Right ventricle myocardium inferior (tissue), 1 donor: Measurements from ENCODE around the gene SUCO. TPM values are rescaled to one million over a fixed set of nuclear protein-coding genes. Genes with fewer than 3 reads are reported as not detected.
"Not testable (repeated sequence)": the region's sequence is repeated elsewhere in the genome, so short reads cannot be mapped to it uniquely, and the experiment has no call there.

Source experiments
- ATAC-seq: fragments of 200-7000 bp; cut with Tn5 transposase; one replicate; pipeline ENCODE4 v1.9.1; 2020; ENCODE audit warnings: mild to moderate bottlenecking, moderate library complexity
- DNase-seq: peaks from one replicate; pipeline ENCODE4 v3.0.0; 2021; ENCODE audit errors: missing footprints
- intact Hi-C: fragments of 100-400 bp; cut with DNase I; formaldehyde crosslinking; loops from one replicate; pipeline ENCODE4 v1.11.0; 2022
- total RNA-seq: library from RNA; stranded (reverse); fragmentation: NEBNext Ultra II Directional; extraction: Animal tissue kit (Norgen Biotek cat#: 25700); gene quantifications from one replicate; pipeline ENCODE4 v1.2.1, GENCODE V29; 2021
- donor health status: DM: no; HTN: yes; CAD: no; lungs with severe emphysema.

Gene SUCO
- total RNA-seq, 1 donor from 2014 or later: 17.9 TPM

GRCh38 chr1:172551279-172551678 lies 18.3 kb downstream of the SUCO start:
- no peak for ATAC-seq
- intact Hi-C loops: no loop called here
- DNase-seq: no peak

GRCh38 chr1:172554915-172555314 lies 22.0 kb downstream of the SUCO start:
- DNase-seq: no peak
- ATAC-seq: no peak
- intact Hi-C loops: no loop called here

DNA sequence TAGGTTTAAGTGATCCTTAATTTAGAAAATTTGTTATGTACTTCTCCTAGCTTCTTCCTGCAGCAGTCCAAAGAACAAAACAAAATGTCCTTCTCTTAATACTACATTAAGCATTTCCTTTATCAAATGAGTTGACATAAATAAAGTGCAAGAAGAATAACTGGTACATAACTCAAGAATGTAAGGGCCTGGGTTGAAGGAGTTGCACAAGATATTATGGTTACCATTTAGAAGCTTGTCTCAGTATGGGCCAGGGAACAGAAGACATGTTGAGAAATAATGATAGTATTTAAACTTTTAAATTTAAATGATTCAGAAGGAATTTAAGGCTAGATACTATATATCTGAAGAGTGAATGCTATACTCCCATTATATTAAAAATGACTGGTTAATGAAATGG lies 23.5 kb downstream of the SUCO start:
- ATAC-seq (no peak), DNase-seq (no peak)
- intact Hi-C loops: no loop called here

DNA sequence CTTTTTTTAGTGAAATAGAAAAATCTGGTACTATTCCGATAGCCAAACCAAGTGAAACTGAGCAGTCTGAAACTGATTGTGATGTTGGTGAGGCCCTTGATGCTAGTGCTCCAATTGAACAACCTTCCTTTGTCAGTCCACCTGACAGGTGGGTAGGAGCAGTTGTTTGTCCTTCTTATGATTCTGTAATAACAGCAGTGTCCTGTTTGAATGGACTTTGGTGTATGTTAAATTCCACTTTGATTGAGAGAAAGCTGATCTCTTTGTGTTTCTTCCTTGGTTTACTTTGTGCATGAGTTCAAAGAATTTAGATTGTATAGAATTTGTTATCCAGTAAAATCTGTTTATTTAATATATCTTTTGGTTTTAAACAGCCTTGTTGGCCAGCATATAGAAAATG lies 24.3 kb downstream of the SUCO start:
- DNase-seq: no peak
- intact Hi-C loops: no loop called here
- ATAC-seq: no peak

DNA sequence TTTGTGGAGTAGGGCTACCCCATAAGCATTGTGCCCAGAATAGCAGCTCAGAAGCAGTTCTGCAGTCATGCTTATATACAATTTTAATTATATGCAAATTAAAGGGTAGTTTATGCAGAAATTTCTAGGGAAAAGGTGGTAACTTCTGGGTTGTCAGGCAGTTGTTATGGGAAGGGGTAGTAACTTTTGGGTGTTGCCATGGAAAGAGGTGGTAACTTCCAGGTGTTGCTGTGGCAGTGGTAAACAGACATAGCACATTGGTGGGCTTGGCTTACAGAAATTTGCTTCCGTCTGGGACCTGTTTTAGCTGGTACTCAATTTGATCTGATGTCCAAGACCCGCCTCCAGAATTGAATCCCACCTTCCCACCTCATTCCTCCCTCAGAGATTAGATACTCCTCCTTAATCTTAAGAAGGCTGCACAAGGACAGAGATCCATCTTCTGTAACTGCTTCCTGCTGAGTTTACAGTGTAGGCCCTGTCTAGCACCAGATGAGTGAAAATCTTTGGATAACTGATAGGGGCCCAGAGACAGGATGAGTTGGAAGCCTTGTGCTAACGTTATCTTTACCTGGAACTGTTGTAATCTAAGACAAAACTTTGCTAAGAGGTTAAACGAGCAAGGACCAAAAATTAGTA lies 26.7 kb downstream of the SUCO start:
- DNase-seq (no peak), ATAC-seq (no peak)
- intact Hi-C loops: no loop called here

DNA sequence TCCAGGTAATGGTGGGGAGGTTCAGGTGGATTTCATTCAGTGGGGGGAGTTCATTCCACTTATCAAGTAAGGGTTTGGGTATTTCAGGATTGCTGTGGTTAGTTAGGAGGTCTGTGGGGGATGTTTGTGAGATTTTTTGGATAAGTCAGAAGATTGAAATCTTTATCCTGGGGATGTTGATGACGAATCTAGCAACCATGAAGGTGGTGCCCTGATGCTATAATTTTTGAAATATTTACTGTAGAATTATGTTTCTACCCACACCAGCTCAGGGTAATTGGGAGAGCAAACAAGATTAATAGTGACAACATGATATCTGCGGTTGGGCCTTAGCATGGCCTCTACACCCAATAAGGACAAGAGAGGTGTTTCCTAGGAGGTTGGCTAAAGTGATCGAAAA lies 28.3 kb downstream of the SUCO start:
- DNase-seq (no peak), ATAC-seq (no peak)
- intact Hi-C loops: no loop called here

GRCh38 chr1:172566196-172566997 lies 33.4 kb downstream of the SUCO start:
- intact Hi-C loops: no loop called here
- no peak for ATAC-seq

DNA sequence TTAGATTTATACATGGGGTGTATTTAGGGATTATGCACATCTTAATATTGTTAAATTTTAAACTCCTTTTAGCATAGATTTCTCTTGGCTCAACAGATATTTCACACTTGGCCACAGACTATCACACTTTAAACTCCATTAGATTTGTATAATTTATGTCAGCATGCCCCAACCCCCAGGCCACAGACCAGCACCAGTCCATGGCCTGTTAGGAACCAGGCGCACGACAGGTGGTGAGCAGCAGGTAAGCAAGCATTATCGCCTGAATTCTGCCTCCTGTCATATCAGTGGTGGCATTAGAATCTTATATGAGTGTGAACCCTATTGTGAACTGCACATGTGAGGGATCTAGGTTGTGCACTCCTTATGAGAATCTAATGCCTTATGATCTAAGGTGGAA lies 34.8 kb downstream of the SUCO start:
- ATAC-seq (no peak), DNase-seq (peak; percentile 56)
- intact Hi-C loops: no loop called here

More at GRCh38 chr1:172566196-172566997, 33.4 kb downstream of the SUCO start:
- DNase-seq: no peak

GRCh38 chr1:172574080-172574479 lies 41.1 kb downstream of the SUCO start:
- intact Hi-C loops: no loop called here
- no peak for ATAC-seq

DNA sequence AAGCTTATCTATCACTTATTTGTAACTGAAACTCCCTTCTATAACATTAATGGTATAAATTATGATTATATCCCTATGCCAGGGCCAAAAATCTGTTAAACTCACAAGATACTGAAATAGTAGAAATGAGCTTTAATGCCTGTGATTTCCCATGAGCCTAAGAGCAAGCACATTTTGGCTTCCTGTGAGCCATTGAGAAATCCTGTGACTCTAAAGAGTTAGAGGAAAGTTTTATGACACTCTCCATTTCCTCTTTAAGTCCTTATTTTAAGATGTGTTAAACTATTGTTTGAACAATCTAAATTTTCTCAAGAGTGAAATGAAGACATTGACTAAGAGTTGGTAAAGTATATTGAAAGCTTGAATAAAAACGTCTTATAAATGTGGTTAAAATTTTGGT lies 45.6 kb downstream of the SUCO start:
- no peak for ATAC-seq
- DNase-seq: no peak
- intact Hi-C loops: no loop called here

More at GRCh38 chr1:172574080-172574479, 41.1 kb downstream of the SUCO start:
- DNase-seq: no peak

DNA sequence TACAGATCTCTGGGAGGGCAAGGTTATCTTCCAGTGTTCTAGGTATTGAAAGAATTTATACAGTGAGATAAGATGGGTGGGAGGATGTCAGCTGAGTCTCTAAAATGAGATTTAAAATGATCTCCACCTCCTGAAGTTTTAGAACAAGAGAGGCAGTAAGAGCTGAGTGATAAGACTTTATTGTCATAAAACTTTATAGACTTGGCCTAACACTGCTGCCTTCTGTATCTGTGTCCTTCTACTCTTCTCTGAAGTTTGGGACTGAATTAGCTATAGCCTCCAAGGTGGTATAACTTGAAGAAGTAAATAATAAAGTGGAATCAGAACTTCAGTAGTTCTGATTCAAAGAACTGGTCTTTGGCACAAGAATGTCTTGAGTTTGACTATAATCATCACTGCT lies 48.3 kb downstream of the SUCO start:
- no peak for ATAC-seq
- intact Hi-C loops: no loop called here

GRCh38 chr1:172581779-172582178 lies 48.8 kb downstream of the SUCO start:
- intact Hi-C loops: no loop called here

More for the DNA sequence above, 48.3 kb downstream of the SUCO start:
- DNase-seq: no peak

GRCh38 chr1:172582889-172583288 lies 49.9 kb downstream of the SUCO start:
- ATAC-seq (no peak), DNase-seq (no peak)
- intact Hi-C loops: no loop called here

More at GRCh38 chr1:172581779-172582178, 48.8 kb downstream of the SUCO start:
- no peak for ATAC-seq
- no peak for DNase-seq

DNA sequence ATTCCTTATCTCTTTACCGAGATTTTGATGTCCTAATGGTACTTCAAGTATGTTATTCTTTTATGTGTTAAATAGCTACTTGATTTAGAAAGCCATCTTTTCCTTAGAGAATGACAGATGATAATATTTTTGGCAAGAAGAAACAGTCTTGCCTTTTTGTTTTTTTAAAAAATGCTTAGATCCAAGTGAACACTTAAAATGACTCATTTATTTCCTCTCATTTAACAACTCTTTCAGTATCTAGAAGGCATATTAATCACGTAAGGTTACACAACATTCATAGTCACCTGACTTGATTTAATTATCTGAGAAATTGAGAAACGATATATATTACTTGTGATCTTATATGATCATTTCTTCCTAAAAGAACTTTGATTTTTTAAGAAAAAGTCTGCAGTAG lies 52.4 kb downstream of the SUCO start:
- intact Hi-C loops: no loop called here
- DNase-seq (no peak), ATAC-seq (no peak)

DNA sequence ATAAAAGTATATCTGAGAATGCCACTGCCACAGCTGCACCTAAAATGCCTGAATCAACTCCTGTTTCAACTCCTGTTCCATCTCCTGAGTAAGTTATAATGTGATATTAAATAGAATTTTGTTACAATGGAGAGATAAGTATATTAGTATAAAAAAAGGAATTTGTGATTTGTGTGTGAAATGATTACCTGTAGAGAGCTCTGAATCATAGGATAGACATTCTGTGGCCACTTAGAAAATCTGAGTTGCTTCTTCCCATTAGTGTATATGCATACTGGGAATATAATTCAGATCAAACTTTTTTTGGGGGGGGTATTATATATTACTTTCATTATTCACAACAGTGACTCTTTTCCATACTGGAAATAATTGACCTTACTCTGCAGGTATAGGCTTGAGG lies 52.9 kb downstream of the SUCO start:
- ATAC-seq: no peak
- no peak for DNase-seq
- intact Hi-C loops: no loop called here

- ATAC-seq: no peak
- intact Hi-C loops: no loop called here
- no peak for DNase-seq
These were observed 55.6 kb downstream of the SUCO start for GRCh38 chr1:172588296-172589291.

DNA sequence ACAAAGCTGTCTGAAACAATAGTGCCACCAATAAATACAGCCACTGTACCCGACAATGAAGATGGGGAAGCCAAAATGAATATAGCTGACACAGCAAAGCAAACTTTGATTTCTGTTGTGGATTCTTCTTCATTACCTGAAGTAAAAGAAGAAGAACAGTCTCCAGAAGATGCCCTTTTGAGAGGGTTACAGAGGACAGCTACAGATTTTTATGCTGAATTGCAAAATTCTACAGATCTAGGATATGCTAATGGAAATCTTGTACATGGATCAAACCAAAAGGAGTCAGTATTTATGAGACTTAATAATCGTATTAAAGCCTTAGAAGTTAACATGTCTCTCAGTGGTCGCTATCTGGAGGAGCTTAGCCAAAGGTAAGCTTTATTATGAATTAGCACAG lies 56.6 kb downstream of the SUCO start:
- no peak for ATAC-seq
- intact Hi-C loops: no loop called here
- no peak for DNase-seq

DNA sequence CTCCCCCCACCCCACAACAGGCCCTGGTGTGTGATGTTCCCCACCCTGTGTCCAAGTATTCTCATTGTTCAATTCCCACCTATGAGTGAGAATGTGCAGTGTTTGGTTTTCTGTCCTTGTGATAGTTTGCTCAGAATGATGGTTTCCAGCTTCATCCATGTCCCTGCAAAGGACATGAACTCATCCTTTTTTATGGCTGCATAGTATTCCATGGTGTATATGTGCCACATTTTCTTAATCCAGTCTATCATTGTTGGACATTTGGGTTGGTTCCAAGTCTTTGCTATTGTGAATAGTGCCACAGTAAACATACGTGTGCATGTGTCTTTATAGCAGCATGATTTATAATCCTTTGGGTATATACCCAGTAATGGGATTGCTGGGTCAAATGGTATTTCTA lies 58.5 kb downstream of the SUCO start:
- intact Hi-C loops, DNase-seq, ATAC-seq: not testable (repeated sequence)

GRCh38 chr1:172595066-172595465 lies 62.1 kb downstream of the SUCO start:
- DNase-seq, intact Hi-C loops, ATAC-seq: not testable (repeated sequence)
